Measurements from ENCODE around the gene VPS35L. TPM values are rescaled to one million over a fixed set of nuclear protein-coding genes. Genes with fewer than 3 reads are reported as not detected.
A peak's percentile ranks its signal among the peaks of the same experiment; 100 is the strongest.

The VPS35L gene
- total and polyA plus RNA-seq, 2 experiments from 2014 or later, result 48.0 to 54.6 TPM

GRCh38 chr16:19680881-19681340, 125.4 kb downstream of the VPS35L start:
- Mint-ChIP-seq H3K4me3 (no peak overlapping the region), H3K9me3 (peaks cover 7% of the 10 kb centered on the region; the same call in 2 of the 3 replicates), H3K27ac (no peak overlapping the region), H3K36me3 (ENCODE audit: low read depth) (peaks cover 42% of the 10 kb centered on the region), H3K4me1 (no peaks in the 10 kb centered on the region), H3K27me3 (ENCODE audit: insufficient read depth, low read depth, poor library complexity) (peaks cover 3% of the 10 kb centered on the region)
- TF ChIP-seq ETS1 (IDR thresholded peaks at IDR 0.05) (no peak), REST (IDR thresholded peaks at IDR 0.05; ENCODE audit: unreplicated experiment) (no peak), EZH2phosphoT487 (IDR thresholded peaks at IDR 0.05; ENCODE audit: unreplicated experiment) (no peak), EZH2 (IDR thresholded peaks at IDR 0.05; ENCODE audit: low read depth, unreplicated experiment) (no peak), ZNF114 (CRISPR knock-in tag; IDR thresholded peaks at IDR 0.05) (no peak), POLR2AphosphoS5 (IDR thresholded peaks at IDR 0.05; ENCODE audit: low read depth) (no peak), STAT1 (IDR thresholded peaks at IDR 0.05; ENCODE audit: unreplicated experiment) (no peak), CREB1 (CRISPR knock-in tag; IDR thresholded peaks at IDR 0.05; ENCODE audit: low read depth) (no peak), CTCF (conservative IDR thresholded peaks at IDR 0.05; ENCODE audit: low read depth in 2 of 2) (peak; percentile 48 to 78)
- no peak overlapping the region for H3K4me3 ChIP-seq
- no peaks in the 10 kb centered on the region; the same call in 1 of the 2 replicates for H4K20me1 ChIP-seq (replicated peaks; ENCODE audit: insufficient read depth)
- peaks cover 9% of the 10 kb centered on the region for H3K36me3 ChIP-seq (ENCODE audit: insufficient read depth)
- no peaks in the 10 kb centered on the region for H3F3A ChIP-seq (replicated peaks; ENCODE audit: low read depth)
- no peaks in the 10 kb centered on the region for H3K27me3 ChIP-seq (ENCODE audit: insufficient read depth)
- H3K4me1 ChIP-seq (ENCODE audit: insufficient read depth), result no peaks in the 10 kb centered on the region
- DNase-seq (ENCODE audit: low spot score), result peak; percentile 56
- no peak overlapping the region for H2AFZ ChIP-seq
- peak; percentile 91 for ATAC-seq
- H3K4me2 ChIP-seq, result no peak overlapping the region
- H3K79me2 ChIP-seq (replicated peaks; ENCODE audit: insufficient read depth), result no peaks in the 10 kb centered on the region
- H3K9me2 ChIP-seq (ENCODE audit: insufficient read depth), result no peaks in the 10 kb centered on the region
- no peak overlapping the region for H3K27ac ChIP-seq (ENCODE audit: low read depth)

DNA sequence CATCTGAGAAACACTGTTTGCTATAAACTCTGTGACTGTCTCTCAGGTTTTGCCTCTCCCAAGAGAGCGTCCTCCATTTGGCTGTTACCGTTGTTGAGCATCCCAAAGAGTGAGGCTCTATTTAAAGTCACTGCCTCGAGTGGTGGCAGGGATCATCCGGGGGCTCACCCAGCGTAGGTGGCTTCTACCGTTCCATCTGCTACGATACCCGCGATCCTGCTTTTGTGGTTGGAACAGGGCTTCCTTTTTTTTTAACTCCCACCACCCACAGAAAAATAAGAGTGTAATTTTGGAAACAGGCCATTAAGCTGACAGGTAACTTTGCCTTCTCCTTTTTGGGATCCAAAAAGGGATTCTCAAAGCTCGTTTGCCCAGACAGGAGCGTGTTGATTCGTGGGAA, 126.1 kb downstream of the VPS35L start:
- DNase-seq (ENCODE audit: low spot score) (no peak), ATAC-seq (no peak)
- no peaks in the 10 kb centered on the region; the same call in 1 of the 2 replicates for H4K20me1 ChIP-seq (replicated peaks; ENCODE audit: insufficient read depth)
- H3K79me2 ChIP-seq (replicated peaks; ENCODE audit: insufficient read depth), result no peaks in the 10 kb centered on the region
- peaks cover 7% of the 10 kb centered on the region; the same call in 2 of the 3 replicates for H3K9me3 Mint-ChIP-seq
- no peak overlapping the region for H3K4me2 ChIP-seq
- H3K9me2 ChIP-seq (ENCODE audit: insufficient read depth), result no peaks in the 10 kb centered on the region
- H3K4me1 Mint-ChIP-seq, result no peaks in the 10 kb centered on the region
- peaks cover 48% of the 10 kb centered on the region for H3K36me3 Mint-ChIP-seq (ENCODE audit: low read depth)
- H3K27me3 Mint-ChIP-seq (ENCODE audit: insufficient read depth, low read depth, poor library complexity), result peaks cover 3% of the 10 kb centered on the region
- H3K4me3 Mint-ChIP-seq, result no peak overlapping the region
- H3K4me3 ChIP-seq, result no peak overlapping the region
- H3F3A ChIP-seq (replicated peaks; ENCODE audit: low read depth), result no peaks in the 10 kb centered on the region
- H3K27ac ChIP-seq (ENCODE audit: low read depth), result no peak overlapping the region
- H3K27me3 ChIP-seq (ENCODE audit: insufficient read depth), result no peaks in the 10 kb centered on the region
- H3K4me1 ChIP-seq (ENCODE audit: insufficient read depth), result no peaks in the 10 kb centered on the region
- no peak overlapping the region for H2AFZ ChIP-seq
- no peak overlapping the region for H3K27ac Mint-ChIP-seq
- peaks cover 9% of the 10 kb centered on the region for H3K36me3 ChIP-seq (ENCODE audit: insufficient read depth)
- TF ChIP-seq REST (IDR thresholded peaks at IDR 0.05; ENCODE audit: unreplicated experiment), result no peak
- TF ChIP-seq POLR2AphosphoS5 (IDR thresholded peaks at IDR 0.05; ENCODE audit: low read depth), result no peak
- TF ChIP-seq CREB1 (CRISPR knock-in tag; IDR thresholded peaks at IDR 0.05; ENCODE audit: low read depth), result no peak
- TF ChIP-seq STAT1 (IDR thresholded peaks at IDR 0.05; ENCODE audit: unreplicated experiment), result no peak
- TF ChIP-seq ZNF331 (CRISPR knock-in tag; IDR thresholded peaks at IDR 0.05; ENCODE audit: low read depth), result no peak
- TF ChIP-seq JUNB (IDR thresholded peaks at IDR 0.05; ENCODE audit: unreplicated experiment), result no peak
- no peak for TF ChIP-seq EZH2 (IDR thresholded peaks at IDR 0.05; ENCODE audit: low read depth, unreplicated experiment)
- no peak for TF ChIP-seq CTCF (conservative IDR thresholded peaks at IDR 0.05; ENCODE audit: low read depth in 2 of 2)
